22Rv1 (cell line): ENCODE measurements around the gene SCGB3A1.

Experiments
- H3K27ac ChIP-seq: fragments of 450-650 bp; 2 replicates; pipeline ENCODE4 v1.5.1; 2017
- ZFX ChIP-seq: fragments of 450-650 bp; IDR thresholded peaks from 2 replicates; pipeline ENCODE4 v1.6.1; 2017; ENCODE audit warnings: antibody characterized with exemption, borderline replicate concordance
- TF ChIP-seq, protein P1 (sequence below): fragments of 450-650 bp; IDR thresholded peaks from 2 replicates; pipeline ENCODE4 v1.5.1; 2017; ENCODE audit warnings: mild to moderate bottlenecking

SCGB3A1 gene

DNA sequence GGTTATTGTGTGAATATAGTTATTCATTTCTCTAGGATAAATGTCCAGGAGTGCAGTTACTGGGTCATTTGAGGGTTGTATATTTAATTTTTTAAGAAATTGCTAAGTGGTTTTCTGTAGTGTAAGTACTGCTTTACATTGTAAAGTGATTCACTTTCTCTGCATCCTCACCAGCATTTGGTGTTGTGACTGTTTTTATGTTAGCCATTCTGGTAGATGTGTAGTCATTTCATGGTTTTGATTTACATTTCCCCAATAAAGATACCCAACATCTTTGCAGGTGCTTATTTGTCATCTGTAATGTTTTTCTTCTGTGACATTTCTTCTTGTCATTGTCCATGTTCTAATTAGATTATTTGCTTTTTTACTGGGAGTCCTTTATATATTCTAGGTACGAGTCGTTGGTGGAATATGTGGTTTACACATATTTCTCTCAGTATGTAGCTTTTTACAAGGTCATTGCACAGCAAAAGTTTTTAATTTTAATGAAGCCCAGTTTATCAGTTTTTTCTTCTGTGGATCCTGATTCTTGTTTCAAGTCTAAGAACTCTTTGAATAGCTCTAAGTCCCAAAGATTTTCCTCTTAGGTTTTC lies 34.0 kb downstream of the SCGB3A1 start:
- TF ChIP-seq ZFX = no peak
- TF ChIP-seq, protein P1, sequence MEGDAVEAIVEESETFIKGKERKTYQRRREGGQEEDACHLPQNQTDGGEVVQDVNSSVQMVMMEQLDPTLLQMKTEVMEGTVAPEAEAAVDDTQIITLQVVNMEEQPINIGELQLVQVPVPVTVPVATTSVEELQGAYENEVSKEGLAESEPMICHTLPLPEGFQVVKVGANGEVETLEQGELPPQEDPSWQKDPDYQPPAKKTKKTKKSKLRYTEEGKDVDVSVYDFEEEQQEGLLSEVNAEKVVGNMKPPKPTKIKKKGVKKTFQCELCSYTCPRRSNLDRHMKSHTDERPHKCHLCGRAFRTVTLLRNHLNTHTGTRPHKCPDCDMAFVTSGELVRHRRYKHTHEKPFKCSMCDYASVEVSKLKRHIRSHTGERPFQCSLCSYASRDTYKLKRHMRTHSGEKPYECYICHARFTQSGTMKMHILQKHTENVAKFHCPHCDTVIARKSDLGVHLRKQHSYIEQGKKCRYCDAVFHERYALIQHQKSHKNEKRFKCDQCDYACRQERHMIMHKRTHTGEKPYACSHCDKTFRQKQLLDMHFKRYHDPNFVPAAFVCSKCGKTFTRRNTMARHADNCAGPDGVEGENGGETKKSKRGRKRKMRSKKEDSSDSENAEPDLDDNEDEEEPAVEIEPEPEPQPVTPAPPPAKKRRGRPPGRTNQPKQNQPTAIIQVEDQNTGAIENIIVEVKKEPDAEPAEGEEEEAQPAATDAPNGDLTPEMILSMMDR = no peak
- no peak overlapping the region for H3K27ac ChIP-seq

DNA sequence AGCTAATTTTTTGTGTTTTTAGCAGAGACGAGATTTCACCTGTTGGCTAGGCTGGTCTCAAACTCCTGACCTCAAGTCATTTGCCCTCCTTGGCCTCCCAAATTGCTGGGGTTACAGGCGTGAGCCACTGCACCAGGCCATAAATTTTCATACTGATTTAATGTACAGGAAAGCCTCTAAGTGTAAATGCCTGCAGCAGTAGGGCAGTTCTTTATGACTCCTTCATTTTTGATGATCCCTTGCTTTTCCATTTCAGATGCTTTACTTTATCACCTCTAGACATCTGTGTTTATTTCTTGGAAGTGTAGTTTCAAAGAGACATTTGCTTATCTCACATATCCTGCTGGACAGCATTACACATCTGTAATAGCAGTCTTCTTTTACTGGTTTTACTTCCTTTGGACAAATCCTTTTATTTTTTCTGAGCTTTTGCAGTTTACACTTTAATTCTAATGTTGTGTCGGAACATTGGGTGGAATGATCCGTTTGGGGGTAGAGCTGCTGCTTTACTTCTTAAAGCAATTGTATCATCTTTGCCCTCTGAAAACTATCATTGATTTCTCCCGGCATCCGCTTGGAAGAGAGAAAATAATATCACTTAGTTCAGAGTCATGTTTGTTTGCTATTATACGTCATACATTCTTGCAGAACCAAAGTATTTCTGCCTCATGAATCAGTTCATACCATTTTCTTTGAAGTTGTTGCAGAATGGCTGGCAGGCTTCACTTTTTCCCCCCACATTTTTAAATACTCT lies 36.0 kb downstream of the SCGB3A1 start:
- H3K27ac ChIP-seq = no peak overlapping the region
- TF ChIP-seq, protein P1 = no peak
- no peak for TF ChIP-seq ZFX

DNA sequence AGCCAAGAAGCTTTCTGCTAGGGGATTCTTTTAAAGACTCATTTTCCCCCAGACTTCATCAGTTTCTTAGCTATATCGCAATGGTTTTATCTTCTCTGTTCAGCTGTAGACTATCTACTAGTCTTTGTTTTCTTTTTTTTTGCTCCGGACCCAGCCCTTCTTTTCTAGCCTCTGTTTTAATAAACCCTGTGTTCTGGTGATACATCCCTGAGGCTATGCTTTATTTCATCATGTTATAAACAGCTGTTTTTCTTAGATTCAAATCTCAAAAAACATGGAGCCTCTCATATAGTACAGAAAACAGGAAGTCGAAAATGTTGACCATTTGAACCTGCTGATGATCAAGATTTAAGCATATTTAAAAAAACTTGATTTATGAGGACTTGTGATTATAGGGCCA lies 37.8 kb downstream of the SCGB3A1 start:
- TF ChIP-seq, protein P1 = no peak
- no peak for TF ChIP-seq ZFX
- H3K27ac ChIP-seq = no peak overlapping the region

DNA sequence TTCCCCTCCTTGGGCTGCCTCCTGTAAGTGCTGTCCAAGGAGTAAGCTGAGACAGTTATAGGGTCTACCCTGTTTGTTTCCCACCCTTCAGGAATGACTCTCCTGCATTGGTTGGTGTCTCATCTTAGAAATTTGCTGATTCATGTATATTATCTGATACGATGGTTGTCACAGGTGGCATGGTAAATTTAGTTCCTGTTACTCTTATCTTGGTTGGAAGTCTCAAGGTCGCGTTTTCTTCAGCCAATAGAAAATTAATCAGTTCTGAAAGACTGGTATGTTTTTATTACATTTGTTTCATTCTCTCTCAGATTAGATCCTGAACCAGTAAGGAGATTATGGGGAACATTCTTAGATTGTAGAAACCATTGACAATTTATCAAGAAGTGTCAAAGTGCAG lies 42.7 kb downstream of the SCGB3A1 start:
- no peak overlapping the region for H3K27ac ChIP-seq
- TF ChIP-seq ZFX = no peak
- TF ChIP-seq, protein P1 = no peak

DNA sequence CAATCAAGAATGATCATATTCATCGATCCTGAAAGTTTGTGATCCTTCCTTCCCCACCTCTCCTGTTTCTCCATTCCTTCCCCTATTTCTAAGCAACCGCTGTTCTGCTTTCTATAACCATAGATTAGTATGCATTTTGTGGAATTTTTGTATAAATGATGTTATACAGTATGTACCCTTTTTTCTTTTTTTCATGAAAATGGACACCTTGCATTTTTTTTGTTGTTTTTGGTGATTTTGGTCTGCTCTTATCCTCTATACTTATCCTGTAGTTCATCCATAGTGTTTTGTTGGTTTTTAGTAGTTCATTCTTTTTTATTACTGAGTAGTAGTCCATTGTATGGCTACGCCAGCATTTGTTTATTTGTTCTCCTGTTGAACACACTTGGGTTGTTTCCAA lies 46.1 kb downstream of the SCGB3A1 start:
- TF ChIP-seq ZFX = no peak
- TF ChIP-seq, protein P1 = no peak
- H3K27ac ChIP-seq = no peak overlapping the region

DNA sequence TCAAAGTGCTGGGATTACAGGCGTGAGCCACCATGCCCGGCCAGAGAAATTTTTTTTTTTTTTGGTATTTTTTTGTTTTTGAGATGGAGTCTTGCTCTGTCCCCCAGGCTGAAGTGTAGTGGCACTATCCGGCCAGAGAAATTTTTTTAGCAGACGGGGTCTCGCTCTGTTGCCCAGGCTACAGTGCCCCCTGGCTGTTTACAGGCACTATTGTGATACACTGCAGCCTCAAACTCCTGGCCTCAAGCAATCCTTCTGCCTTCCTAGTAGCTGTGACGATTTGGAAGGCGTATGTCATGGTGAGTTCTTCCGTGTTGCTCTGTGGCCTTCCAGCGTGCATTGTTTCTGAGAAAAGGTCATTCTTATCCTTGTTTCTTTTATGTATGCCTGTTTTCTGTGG lies 49.6 kb downstream of the SCGB3A1 start:
- H3K27ac ChIP-seq = no peak overlapping the region
- TF ChIP-seq, protein P1 = no peak
- no peak for TF ChIP-seq ZFX
